ENCODE measurements around the gene MTHFD1L.

DNA sequence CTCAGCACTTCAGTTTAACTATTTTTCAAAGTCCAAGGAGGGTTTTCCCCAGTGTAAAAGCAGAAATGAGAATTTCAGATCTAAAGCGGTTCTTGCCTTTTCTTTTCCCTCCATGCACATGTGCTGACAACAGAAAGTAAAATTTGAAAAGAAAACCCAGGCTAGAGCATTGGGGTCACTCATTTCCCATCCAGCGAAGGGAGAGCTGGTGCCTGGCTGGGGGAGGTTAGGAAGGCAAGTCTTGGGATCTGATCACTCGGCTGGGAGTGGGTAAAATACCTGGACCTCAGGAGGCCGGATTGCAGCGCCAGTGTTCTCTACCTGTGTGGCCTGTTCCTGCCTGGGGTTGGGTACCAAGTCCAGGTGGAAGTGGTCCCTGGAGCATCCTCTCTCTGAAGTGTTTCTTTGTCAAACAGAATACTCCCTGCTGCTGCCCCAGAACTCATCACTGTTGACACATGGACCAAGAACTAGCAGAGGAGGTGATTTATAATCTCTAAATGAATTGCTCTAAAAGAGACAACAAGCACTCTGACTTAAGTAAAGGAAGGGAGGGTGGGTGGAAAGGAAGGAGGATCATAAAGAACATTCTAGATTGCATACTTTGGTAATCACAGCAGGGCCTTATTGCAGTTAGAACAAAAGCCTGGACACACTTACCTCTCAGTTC, 136.0 kb downstream of the MTHFD1L start:
- no peak for TF ChIP-seq ZFX (IDR thresholded peaks at IDR 0.05)
- TF ChIP-seq CTCF (conservative IDR thresholded peaks at IDR 0.05) = no peak

Measured in C4-2B (cell line).